ENCODE data around the gene NEK7.

- TF ChIP-seq CTCF (IDR thresholded peaks at IDR 0.05; ENCODE audit: low read length) (no peak), EZH2 (IDR thresholded peaks at IDR 0.05; ENCODE audit: borderline replicate concordance, low read length) (no peak)
These were observed 159.8 kb downstream of the NEK7 start for GRCh38 chr1:198316546-198317100.

Measured in OCI-LY1 (cell line).